SK-N-MC (cell line): ENCODE measurements around the gene THOC2.

Experiments
- EZH2 ChIP-seq: fragments of 200-600 bp; sonication (generic); IDR thresholded peaks from one replicate; pipeline ENCODE4 v1.6.1; 2017; ENCODE audit warnings: antibody characterized with exemption
- FOXP2 ChIP-seq: optimal IDR thresholded peaks from 2 replicates; pipeline ENCODE3; 2011; ENCODE audit warnings: mild to moderate bottlenecking, moderate library complexity; ENCODE audit not compliant: insufficient read depth; ENCODE audit errors: extremely low read length, control extremely low read depth
- POLR2AphosphoS5 ChIP-seq: IDR thresholded peaks from 2 replicates; pipeline ENCODE4 v1.6.1; 2012; ENCODE audit warnings: mild to moderate bottlenecking, low read depth, low read length, borderline replicate concordance

- no peak for TF ChIP-seq POLR2AphosphoS5
- no peak for TF ChIP-seq EZH2
- TF ChIP-seq FOXP2, result no peak
These were observed 131.4 kb downstream of the THOC2 start for GRCh38 chrX:123601437-123601836.
